ENCODE data around the gene GABRR1. TPM values are rescaled to one million over a fixed set of nuclear protein-coding genes. Genes with fewer than 3 reads are reported as not detected.

The GABRR1 gene
- total RNA-seq, 1 experiment from 2014 or later = 0.33 TPM

GRCh38 chr6:89140347-89141156, 76.6 kb downstream of the GABRR1 start:
- no CpG with 5 or more reads among the region's 7 CpGs for WGBS (ENCODE audit: extremely low coverage, insufficient read length, low lambda C conversion rate)
- no peak overlapping the region for H3K4me2 ChIP-seq (ENCODE audit: insufficient read depth, insufficient read length, low read length)
- no peak overlapping the region for H2BK120ac ChIP-seq (ENCODE audit: low read depth, low read length, poor library complexity, severe bottlenecking)
- H2BK15ac ChIP-seq (ENCODE audit: low read depth, low read length) = no peak overlapping the region
- H3K9me3 Mint-ChIP-seq = peaks cover 0 to 3% of the 10 kb centered on the region in 2 experiments; a peak in 1 of 5 replicates
- no peaks in the 10 kb centered on the region for H3K4me1 ChIP-seq (ENCODE audit: insufficient read depth, low read length)
- peaks cover 5 to 6% of the 10 kb centered on the region in 2 experiments for H3K4me1 Mint-ChIP-seq
- H3K4me3 Mint-ChIP-seq = no peak overlapping the region
- no peaks in the 10 kb centered on the region; a peak in 1 of 7 replicates for H3K36me3 Mint-ChIP-seq (ENCODE audit: insufficient read depth in 1 of 3, low read depth in 3 of 3)
- peaks cover 67% of the 10 kb centered on the region for H3K27me3 Mint-ChIP-seq (ENCODE audit: low read depth)
- H4K91ac ChIP-seq (ENCODE audit: insufficient read length, low read depth, low read length) = no peak overlapping the region
- no peak overlapping the region for H3K9ac ChIP-seq (ENCODE audit: extremely low read depth, insufficient read length, low read length)
- no peak overlapping the region for H3K27ac ChIP-seq (ENCODE audit: insufficient read length, low read depth, low read length)
- no peak overlapping the region for H4K8ac ChIP-seq (replicated peaks; ENCODE audit: insufficient read length, low read depth, low read length)
- H3K4ac ChIP-seq (ENCODE audit: low read depth, low read length) = no peak overlapping the region
- H4K20me1 ChIP-seq (ENCODE audit: control insufficient read depth, insufficient read depth, insufficient read length) = no peaks in the 10 kb centered on the region
- H2AFZ ChIP-seq (ENCODE audit: low read length) = no peak overlapping the region
- no peak overlapping the region for H3T11ph ChIP-seq (ENCODE audit: low read length)
- no peak overlapping the region for H3K23ac ChIP-seq (ENCODE audit: insufficient read length, low read depth, low read length)
- no peak overlapping the region for H2AK5ac ChIP-seq (ENCODE audit: insufficient read length, low read length)
- H3K14ac ChIP-seq (ENCODE audit: insufficient read depth, low read length) = no peak overlapping the region
- DNase-seq = no peak
- peaks cover 12% of the 10 kb centered on the region; the same call in 1 of the 2 replicates for H3K27me3 ChIP-seq (ENCODE audit: insufficient read depth, low read length)
- H3K18ac ChIP-seq (ENCODE audit: insufficient read length, low read depth, low read length) = no peak overlapping the region
- no peaks in the 10 kb centered on the region for H3K23me2 ChIP-seq (ENCODE audit: insufficient read length, low read depth, low read length, poor library complexity, severe bottlenecking)
- H3K27ac Mint-ChIP-seq = no peak overlapping the region
- no peaks in the 10 kb centered on the region for H3K9me3 ChIP-seq (ENCODE audit: control insufficient read depth, low read depth, low read length)
- H3K79me1 ChIP-seq (ENCODE audit: insufficient read depth, low read depth, low read length, poor library complexity, severe bottlenecking) = no peaks in the 10 kb centered on the region
- H2BK12ac ChIP-seq (ENCODE audit: insufficient read length, low read depth, low read length) = no peak overlapping the region
- H2BK5ac ChIP-seq (ENCODE audit: insufficient read length, low read length) = no peak overlapping the region
- H3K79me2 ChIP-seq (ENCODE audit: insufficient read depth, low read length) = no peaks in the 10 kb centered on the region
- H2BK20ac ChIP-seq (ENCODE audit: low read depth, low read length, poor library complexity, severe bottlenecking) = no peak overlapping the region
- no peak overlapping the region for H3K56ac ChIP-seq (ENCODE audit: insufficient read length, low read depth, low read length)
- TF ChIP-seq CTCF (conservative IDR thresholded peaks at IDR 0.05) = no peak
- no peak overlapping the region for H4K5ac ChIP-seq (ENCODE audit: insufficient read length, low read depth, low read length)
